GM19035 (cell line): Measurements from ENCODE around the gene DHCR7.

Source experiments
- ATAC-seq: cut with Tn5 transposase; IDR thresholded peaks from one replicate; pipeline ENCODE4 v1.9.1; 2021; ENCODE audit not compliant: unreplicated experiment

DHCR7 gene, protein sequence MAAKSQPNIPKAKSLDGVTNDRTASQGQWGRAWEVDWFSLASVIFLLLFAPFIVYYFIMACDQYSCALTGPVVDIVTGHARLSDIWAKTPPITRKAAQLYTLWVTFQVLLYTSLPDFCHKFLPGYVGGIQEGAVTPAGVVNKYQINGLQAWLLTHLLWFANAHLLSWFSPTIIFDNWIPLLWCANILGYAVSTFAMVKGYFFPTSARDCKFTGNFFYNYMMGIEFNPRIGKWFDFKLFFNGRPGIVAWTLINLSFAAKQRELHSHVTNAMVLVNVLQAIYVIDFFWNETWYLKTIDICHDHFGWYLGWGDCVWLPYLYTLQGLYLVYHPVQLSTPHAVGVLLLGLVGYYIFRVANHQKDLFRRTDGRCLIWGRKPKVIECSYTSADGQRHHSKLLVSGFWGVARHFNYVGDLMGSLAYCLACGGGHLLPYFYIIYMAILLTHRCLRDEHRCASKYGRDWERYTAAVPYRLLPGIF

DNA sequence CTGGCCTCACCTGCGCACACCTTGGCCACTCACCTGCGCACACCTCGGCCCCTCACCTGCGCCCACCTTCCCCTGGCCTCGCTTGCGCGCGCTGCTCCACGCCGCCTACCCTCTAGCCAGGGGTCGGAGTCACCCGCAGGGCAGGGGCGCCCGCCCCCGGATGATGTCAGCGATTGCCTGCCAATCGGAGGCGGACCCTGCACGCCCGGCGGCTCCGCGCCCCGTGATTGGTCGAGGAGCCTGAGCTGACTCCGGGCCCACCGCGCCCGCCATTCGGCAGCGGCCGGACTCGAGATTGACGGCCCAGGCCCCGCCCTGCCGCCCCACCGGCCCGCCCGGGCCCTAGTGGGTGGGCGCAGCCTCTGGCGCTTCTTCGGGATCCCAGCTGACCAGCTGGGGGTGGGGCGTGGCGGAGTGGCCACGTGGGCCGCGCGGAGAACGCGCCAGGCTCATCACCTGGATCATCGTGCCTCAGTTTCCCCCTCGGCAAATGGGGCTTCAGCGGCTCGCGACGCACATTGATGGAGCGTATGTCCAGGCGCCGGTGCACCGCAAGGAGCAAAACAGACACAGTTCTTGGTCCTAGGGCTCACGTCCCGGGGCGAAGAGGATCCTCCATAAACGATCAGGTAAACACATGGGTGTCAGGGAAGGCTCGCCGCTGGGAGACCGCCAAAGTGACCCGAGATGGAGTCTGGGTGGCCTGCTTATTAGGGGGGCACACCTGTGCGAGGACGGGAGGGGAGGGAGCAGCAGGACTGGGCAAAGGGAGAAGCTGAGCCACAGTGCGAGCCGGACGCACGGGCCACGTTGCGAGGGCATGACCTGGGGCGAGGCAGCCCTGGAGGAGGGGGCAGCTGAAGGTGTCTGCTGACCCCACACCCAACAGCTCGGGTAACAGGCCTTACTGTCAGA lies at the start of gene DHCR7:
Gene DHCR7 (minus strand): TSS at position 137 of the 915 bp plus-strand sequence. CDS start 3,441 bp downstream, outside the sequence.
- peak; percentile 73 for ATAC-seq

DNA sequence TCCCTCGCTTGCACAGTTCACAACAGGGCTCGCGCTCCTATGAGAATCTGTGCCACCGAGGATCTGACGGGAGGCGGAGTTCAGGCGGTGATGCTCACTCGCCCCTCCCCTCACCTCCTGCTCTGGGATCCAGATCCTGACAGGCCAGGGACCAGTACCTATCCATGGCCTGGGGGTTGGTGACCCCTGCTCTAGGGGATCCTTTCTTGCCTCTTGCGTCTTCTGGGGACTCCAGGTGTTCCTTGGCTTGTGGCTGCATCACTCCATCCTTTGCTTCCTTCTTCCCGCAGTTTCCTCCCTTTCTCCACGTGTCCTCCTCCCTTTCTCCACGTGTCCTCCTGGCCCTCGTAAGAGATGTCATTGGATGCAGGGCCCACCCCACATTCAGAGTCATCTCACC lies 48.2 kb upstream of the DHCR7 start:
- no peak for ATAC-seq

DNA sequence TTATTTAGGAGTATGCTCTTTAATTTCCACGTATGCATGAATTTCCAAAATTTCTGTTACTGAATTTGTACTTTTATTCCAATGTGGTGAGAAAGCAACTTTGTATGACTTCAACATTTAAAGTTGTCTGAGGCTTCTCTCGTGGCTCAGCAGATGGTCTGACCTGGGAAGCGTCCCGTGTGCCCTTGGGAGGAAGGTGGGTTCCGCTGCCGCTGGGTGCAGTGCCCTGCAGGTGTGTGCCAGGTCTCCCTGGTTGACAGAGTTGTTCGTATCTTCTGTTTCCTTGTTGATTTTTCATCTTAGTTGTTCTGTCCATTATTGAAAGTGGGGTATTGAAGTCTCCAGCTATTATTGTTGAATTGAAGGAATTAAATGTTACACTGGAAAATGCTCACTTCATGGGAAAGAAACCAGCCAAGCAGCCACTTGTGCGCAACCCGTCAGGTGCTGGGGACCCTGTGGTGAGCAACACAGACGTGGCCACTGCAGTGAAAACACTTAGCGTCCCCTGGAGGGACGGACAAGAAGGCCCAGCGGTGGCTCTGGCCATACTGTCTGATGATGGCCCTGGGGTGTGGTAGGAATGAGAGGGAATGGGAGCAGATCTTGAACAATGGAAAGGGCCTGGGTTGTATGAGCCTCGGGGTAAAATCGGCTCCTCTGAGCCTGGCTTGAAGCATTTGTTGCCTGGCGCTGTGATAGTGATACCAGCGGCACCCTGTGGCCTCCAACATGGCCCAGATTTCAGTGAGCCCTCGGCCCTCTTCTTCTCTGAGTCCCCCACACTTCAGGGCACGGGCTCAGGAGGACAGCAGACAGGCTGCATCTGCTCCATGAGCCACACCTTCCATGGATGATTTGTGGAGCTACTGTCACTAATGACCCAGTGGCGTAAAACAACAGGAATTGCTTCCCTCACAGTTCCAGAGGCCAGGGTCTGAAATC lies 47.4 kb upstream of the DHCR7 start:
- ATAC-seq, result no peak

DNA sequence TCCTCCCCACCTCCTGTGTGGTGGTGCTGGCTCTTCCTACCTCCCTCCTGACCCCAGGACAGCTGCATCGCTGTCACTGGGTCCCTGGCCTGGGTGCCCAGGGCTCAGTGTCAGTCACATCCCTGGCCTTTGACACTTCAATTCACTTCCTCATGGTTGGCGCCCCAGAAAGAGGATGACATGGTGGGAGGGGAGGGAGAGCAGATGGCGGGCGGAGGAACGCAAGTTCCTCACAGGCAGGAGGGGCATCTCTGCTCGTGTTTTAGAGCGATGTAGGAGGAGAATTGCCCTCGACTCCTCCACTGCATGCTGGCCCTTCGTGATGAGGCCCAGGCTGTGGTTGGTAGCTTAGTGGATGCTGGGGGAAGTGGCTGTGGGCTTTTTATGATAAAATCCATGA lies 43.7 kb upstream of the DHCR7 start:
- no peak for ATAC-seq

DNA sequence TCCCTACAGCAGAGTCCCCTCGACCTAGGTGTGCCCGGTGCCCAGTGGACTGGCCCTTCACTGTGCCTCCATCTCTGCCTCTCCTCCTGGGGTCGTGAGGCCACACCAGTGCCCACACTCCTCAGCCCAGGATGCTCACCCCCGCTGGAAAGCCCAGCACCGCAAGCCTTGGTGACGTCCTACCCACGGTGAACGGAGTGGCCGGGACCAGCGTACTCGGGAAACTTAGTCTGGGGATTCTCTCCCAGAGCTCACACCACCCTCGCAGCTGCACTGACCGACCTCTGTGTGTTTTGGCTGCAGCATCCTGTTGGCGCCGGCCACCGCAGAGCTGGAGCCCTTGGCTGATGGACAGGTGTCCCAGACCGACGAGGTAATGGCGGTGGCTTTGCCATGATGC lies 43.3 kb upstream of the DHCR7 start:
- ATAC-seq, result no peak

DNA sequence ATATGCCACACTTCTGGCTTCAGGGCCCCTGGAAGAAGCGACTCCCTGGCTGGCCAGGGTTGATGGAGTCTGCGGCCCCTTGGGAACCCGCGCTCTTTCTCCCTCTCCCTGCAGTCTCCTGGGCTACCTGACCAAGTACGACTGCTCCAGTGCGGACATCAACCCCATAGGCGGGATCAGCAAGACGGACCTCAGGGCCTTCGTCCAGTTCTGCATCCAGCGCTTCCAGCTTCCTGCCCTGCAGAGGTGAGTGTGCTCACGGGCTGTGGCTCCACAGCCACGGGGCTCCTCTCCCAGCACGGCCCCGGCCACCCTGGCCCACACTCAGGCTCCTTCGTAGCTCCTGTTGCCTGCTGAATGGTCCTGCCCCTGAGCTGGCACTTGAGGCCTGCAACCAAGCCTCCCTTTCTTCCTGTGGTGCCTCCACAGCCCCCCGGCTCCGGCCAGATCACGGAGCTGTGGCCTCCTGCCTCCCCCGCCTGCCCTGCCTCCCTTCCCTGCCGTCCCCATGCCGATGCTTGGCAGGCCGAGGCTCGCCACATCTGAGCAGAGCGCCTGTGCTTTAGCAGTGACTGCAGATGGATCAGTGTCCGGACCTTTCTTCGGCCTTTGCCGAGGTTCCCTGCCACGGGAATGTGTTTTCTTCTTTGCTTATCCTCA lies 42.7 kb upstream of the DHCR7 start:
- ATAC-seq, result no peak

DNA sequence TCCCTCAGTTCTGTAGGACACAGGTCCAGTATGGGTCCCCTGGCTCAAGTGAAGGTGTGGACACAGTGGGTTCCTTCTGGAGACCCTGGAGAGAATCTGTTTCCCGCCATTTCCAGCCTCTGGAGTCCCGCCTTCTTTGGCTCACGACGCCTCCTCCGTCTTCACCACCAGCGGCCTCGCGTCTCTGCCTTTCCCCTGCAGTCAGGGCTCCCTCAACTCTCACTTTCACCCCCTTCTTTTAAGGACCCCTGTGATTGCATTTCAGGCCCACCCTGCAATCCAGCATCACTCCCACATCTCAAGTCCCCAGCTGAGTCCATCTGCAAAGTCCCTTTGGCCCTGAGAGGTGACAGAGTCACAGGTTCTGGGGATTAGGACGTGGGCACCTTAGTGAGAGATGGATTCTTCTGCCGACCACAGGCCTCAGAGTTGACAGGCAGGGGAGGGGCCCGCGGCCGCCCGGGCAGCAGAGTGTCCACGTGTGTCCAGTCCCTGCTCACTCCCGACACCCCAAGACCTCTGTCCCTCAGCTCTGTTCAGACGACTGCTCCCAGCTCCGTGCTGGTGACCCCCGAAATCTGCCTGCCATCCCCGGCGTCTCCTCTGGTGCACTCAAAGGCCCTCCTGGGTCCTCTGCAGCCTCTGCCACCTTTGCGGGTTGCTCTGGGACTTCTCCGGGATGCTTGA lies 42.0 kb upstream of the DHCR7 start:
- ATAC-seq, result no peak

DNA sequence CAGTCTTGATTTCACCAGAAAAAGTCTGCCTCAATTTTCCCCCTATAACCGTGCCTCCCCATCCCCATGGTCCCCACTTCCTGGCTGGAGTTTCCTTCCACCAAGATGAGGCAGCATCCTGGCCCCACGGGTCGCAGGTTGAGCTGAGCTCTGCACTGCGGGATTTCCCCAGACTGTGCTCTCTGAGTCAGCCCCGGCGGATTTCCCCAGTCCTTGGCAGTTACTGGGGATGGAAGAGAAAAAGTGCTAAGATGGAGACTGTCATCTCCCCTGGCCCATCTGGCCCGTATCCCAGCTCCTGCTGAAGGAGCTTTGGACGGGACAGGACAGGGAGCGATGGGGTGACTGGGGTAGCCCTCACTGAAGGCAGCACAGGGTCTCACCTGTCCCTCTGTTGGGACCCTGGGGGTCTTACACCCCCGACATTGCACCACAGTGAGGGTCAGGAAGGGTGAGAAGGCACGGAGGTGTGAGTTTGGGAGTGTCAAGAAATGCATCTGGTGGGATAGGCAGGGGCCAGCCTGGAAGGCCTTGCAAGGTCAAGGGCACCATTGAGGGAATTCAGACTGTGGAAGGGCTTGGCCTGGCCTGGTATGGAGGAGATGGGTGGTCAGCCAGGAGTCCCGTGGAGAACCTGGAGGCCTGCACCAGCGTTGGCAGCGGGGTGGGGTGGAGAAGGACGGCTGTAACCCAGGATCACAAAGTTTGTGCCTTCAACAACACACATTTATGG lies 41.3 kb upstream of the DHCR7 start:
- no peak for ATAC-seq

DNA sequence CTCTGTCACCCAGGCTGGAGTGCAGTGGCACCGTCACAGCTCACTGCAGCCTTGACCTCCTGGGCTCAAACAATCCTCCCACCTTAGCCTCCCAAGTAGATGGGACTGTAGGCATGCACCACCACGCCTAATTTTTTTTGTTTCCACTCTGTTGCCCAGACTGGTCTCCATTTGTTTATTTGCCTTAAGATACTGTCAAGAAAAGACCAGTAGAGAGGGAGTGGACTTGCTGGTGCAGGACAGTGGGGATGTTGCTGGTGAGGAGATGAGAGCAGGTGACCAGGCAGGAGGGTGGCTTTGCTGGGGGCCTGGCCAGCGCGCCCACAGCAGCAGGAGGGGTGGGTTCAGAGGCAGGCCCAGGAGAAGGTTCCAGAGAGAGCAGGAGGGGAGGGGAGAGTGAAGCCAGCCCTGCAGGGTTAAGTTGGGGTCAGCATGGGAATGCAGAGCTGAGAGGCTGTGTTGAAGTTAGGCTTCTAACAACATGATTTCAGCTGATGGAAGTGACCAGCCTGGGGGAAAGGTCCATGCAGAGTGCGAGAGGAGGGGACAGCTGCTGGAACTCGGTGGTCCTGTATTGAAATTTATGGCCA lies 40.6 kb upstream of the DHCR7 start:
- no peak for ATAC-seq

DNA sequence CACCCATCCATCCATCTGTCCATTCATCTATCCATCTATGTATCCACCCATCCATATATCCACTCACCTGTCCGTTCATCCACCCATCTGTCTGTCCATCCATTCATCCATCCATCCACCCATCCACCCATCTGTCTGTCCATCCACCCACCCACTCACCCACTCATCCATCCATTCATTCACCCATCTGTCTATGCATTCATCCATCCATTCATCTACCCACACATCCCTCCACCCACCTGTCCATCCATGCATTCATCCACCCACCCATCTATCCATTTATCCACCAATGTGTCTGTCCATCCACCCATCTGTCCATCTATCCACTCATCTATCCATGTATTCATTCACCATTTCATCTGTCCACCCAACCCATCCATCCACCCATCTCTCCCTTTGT lies 38.1 kb upstream of the DHCR7 start:
- no peak for ATAC-seq

DNA sequence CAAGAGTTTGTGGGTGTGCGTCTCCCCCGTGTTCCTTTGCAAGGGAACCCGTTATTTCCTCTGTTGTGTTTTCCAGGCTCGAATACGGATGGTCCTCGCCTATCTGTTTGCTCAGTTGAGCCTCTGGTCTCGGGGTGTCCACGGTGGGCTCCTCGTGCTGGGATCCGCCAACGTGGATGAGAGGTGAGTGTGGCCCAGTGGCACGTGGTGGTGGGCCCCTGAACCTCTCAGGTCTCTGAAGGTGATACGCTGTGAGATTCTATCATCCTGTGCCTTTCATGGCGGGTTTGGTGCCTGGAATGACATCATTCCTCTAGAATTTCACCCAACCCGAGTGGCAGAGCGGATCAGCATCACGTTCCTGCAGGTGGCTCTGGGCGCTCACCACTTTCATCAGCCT lies 37.3 kb upstream of the DHCR7 start:
- no peak for ATAC-seq

DNA sequence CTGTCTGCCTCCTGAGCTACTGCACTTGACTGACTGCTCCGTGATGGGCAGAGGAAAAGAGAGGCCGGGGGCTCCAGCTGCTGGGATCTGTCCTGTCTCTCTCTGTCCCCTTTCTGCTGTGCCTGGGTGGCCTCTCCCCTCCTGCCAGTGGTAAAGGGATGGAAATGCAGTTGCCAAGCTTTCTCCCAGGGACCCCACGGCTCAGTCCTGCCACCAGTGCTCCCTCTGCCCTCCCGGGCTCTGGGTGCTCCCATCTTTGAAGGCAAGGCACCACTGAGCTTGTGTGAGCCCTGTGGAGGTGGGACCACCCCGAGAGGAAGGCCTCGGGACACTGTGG lies 36.8 kb upstream of the DHCR7 start:
- no peak for ATAC-seq

DNA sequence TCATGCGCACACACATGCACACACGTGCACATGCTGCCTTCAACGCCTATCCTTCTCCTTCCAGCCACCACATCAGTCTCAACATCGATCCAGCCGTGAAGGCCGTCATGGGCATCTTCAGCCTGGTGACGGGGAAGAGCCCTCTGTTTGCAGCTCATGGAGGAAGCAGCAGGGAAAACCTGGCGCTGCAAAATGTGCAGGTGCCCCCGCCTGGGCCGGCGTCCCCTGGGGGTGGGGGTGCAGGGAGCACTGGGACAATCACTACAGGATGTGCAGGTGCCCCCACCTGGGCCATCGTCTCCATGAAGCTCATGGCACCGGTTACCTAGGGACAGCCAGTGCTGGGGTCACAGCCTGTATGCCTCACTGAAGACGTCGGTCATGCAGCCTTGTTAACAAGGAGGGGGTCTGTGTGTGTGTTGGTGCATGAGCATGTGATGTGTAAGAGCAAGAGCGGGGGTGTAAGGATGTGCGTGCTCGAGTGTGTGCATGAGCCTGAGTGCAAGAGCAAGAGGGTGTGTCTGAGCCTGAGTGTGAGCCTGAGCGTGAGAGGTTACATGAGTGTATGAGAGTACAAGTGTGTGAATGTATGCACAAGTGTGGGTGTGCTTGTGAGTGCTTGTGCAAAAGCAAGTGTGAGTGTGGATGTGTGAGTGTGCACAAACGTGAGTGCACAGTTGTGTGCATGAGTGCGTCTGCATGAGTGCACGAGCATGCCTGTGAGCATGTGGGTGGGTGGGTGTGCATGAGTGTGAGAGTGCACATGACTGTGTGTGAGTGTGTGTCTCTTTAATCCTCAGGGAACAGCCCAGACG lies 36.3 kb upstream of the DHCR7 start:
- no peak for ATAC-seq

DNA sequence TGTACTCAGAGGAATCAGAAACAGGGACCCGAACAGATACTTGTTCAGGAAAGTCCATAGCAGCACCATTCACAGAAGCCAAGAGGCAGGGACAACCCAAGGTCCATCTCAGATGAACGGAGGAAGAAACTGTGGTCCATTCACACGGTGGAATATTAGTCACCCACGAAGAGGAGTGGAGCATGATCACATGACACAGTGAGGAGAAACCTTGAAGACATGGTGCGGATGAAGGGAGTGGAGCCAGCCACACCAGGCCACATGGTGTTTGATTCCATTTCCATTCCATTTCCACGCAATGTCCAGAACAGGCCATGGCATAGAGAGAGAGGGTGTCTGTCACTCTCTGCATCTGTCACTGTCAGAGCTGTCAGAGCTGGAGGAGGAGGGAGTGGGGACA lies 35.5 kb upstream of the DHCR7 start:
- ATAC-seq, result no peak

DNA sequence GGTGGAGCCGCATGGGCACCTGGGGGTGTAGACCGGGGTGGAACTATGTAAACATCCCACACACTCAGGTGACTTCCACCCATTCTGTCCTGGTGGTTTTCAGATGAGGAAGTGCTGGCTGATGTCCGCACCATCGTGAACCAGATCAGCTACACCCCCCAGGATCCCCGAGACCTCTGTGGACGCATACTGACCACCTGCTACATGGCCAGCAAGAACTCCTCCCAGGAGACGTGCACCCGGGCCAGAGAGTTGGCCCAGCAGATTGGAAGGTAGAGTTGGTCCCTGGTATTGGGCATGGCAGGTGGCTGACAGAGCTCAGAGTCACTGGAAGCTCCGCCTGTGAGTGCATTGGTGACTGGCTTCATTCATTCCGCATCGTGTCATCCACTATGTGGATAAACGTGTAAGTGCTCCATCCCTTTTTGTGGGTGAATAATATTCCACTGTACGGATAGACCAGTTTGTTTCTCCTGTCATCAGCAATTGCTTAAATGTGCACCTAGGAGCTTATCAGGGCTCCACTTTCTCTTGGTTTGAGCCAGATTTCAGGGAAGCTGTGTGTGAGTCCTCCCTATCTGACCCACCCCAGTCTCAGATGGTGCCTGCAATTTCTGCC lies 34.7 kb upstream of the DHCR7 start:
- ATAC-seq, result no peak

DNA sequence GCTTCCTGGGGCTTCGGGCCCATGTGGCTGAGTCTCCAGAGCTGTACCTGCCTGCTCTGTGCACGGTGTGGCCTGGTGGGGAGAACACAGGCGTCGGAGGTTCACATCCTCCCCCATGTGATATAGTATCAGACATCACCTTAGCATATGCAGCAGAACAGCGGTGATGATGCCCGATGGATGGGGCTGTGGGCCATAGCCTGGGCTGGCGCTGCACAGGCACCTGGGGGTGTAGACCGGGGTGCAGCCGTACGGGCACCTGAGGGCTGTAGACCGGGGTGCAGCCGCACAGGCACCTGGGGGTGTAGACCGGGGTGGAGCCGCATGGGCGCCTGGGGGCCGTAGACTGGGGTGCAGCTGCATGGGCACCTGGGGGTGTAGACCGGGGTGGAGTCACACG lies 34.0 kb upstream of the DHCR7 start:
- ATAC-seq, result no peak

DNA sequence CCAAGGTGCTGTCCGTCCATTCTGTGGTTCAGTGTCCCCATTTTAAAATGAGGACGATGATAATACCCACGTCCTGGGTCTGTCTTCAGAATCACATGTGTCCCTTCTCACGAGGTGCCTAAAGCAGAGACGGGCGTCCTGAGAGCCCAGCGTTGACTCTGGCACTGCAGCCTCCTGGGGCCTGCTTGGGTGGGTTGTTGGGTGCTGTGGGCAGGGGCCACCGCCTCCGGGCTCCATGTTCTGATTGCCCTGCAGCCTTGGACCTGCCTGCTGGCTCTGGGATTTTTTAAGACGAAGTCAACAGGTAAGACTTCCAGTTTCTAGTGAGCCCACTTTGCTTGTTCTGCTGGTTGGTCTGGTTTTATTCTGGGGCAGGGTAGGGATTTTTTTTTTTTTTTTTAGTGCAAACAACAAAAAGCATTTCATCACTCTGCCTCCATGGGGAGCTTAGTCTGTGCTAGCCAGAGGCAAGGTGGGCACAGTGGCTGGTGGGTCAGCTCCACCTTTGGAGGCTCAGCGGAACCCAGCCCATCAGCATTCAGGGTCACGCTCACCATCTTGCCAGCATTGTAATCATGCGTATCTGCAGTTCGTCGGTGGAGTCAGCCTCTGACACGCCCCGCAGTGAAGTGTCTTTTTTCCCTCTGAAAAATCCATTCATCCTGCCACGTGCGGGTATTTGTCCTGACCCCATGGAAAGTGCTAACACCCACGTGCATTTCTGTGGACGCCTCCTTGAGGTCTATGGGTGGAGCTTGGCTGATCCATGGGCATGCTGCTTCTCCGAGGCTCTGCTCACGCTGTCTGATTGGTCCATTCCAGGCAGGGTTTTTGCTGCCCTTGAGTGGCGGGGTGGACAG lies 33.1 kb upstream of the DHCR7 start:
- no peak for ATAC-seq
